NT2/D1 (cell line): ENCODE data around the gene EFNB1.

Experiments
- DNase-seq: peaks from one replicate; pipeline ENCODE4 v3.0.0-alpha.2; 2011; ENCODE audit warnings: low read depth, low spot score
- H3K27me3 ChIP-seq: 2 replicates; pipeline ENCODE4 v1.6.0; 2011; ENCODE audit warnings: mild to moderate bottlenecking; ENCODE audit not compliant: insufficient read length, insufficient read depth
- H3K36me3 ChIP-seq: 2 replicates; pipeline ENCODE4 v1.6.1; 2011; ENCODE audit warnings: mild to moderate bottlenecking, low read length, mixed read lengths; ENCODE audit not compliant: insufficient read depth, insufficient read length
- H3K4me1 ChIP-seq: 2 replicates; pipeline ENCODE4 v1.5.1; 2011; ENCODE audit not compliant: insufficient read depth, insufficient read length
- H3K4me3 ChIP-seq: 2 replicates; pipeline ENCODE4 v1.5.1; 2011; ENCODE audit warnings: low read depth; ENCODE audit not compliant: insufficient read length
- H3K9ac ChIP-seq: 2 replicates; pipeline ENCODE4 v1.6.0; 2011; ENCODE audit warnings: low read depth; ENCODE audit not compliant: insufficient read length
- H3K9me3 ChIP-seq: 2 replicates; pipeline ENCODE4 v1.5.1; 2011; ENCODE audit warnings: mild to moderate bottlenecking, low read length; ENCODE audit not compliant: insufficient read depth
- SUZ12 ChIP-seq: IDR thresholded peaks from 2 replicates; pipeline ENCODE4 v1.6.1; 2011; ENCODE audit not compliant: insufficient read length, insufficient read depth; ENCODE audit errors: extremely low read depth
- YY1 ChIP-seq: IDR thresholded peaks from 2 replicates; pipeline ENCODE4 v1.6.1; 2011; ENCODE audit not compliant: insufficient read length, insufficient read depth
- ZNF274 ChIP-seq: IDR thresholded peaks from 2 replicates; pipeline ENCODE4 v1.6.1; 2011; ENCODE audit warnings: mild to moderate bottlenecking, low read depth, low read length

EFNB1 gene

GRCh38 chrX:68848189-68848940 lies 19.5 kb downstream of the EFNB1 start:
- Histone ChIP-seq H3K4me1 (peaks cover 22% of the 10 kb centered on the region), H3K27me3 (no peaks in the 10 kb centered on the region), H3K9ac (no peak overlapping the region), H3K4me3 (no peak overlapping the region), H3K9me3 (no peaks in the 10 kb centered on the region), H3K36me3 (peaks cover 16% of the 10 kb centered on the region)
- no peak for DNase-seq
- no peak for TF ChIP-seq ZNF274
- TF ChIP-seq YY1, result no peak
- TF ChIP-seq SUZ12, result no peak

DNA sequence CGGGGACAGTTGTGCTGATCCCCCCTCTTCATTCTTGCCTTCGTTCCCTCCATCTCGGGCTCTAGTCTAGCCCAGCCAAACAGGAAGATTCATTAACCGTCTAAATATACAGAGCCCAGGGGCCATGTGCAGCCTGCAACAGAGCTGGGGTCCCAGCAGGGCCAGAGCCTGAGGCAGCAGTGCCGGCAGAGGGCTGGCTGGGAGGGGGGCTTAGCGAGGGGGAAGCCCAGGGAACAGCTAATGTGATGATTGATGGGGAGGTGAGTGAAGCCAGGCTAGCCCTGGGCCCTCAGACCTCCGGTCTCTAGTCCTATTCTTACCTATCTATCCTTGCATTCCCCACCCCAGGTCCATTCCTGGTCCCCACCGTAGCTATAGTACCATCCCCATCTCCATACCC lies 22.3 kb downstream of the EFNB1 start:
- TF ChIP-seq SUZ12 (no peak), ZNF274 (no peak), YY1 (no peak)
- Histone ChIP-seq H3K9me3 (no peaks in the 10 kb centered on the region), H3K4me1 (peaks cover 25% of the 10 kb centered on the region), H3K27me3 (no peaks in the 10 kb centered on the region), H3K36me3 (no peaks in the 10 kb centered on the region), H3K4me3 (no peak overlapping the region), H3K9ac (peak overlapping the region; percentile 37)
- DNase-seq, result no peak

- no peaks in the 10 kb centered on the region for H3K36me3 ChIP-seq
- no peaks in the 10 kb centered on the region for H3K27me3 ChIP-seq
These were observed 23.2 kb downstream of the EFNB1 start for GRCh38 chrX:68852046-68852445.

GRCh38 chrX:68853665-68854251 lies 24.9 kb downstream of the EFNB1 start:
- no peak for TF ChIP-seq ZNF274
- TF ChIP-seq SUZ12, result no peak
- TF ChIP-seq YY1, result no peak
- Histone ChIP-seq H3K4me3 (no peak overlapping the region), H3K36me3 (no peaks in the 10 kb centered on the region), H3K9me3 (no peaks in the 10 kb centered on the region), H3K9ac (no peak overlapping the region), H3K4me1 (peaks cover 23% of the 10 kb centered on the region), H3K27me3 (no peaks in the 10 kb centered on the region)
- DNase-seq, result peak; percentile 80

More at GRCh38 chrX:68852046-68852445, 23.2 kb downstream of the EFNB1 start:
- no peak overlapping the region for H3K4me3 ChIP-seq
- H3K4me1 ChIP-seq, result peaks cover 24% of the 10 kb centered on the region
- no peaks in the 10 kb centered on the region for H3K9me3 ChIP-seq
- DNase-seq, result no peak
- H3K9ac ChIP-seq, result no peak overlapping the region
- TF ChIP-seq ZNF274 (no peak), SUZ12 (no peak), YY1 (no peak)

DNA sequence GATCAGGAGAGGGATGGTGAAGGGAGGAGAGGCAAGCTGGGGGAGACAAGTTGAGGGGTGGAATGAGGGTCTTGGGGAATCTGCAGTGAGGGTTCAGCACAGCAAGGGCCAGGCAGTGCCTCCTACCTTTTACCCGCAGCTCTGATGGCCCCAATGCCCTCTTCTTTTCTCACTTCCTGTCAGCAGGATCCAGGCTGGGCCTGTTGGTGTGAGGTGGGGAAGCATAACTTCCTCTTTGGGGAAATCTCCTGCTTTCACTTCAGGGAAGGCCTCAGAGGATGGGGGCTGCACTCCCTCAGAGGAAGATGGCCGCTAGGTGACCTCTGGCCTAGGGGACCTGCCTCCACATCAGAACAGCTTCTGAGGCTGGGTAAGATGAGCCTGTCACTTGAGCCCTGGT lies 36.5 kb downstream of the EFNB1 start:
- no peak for DNase-seq
- peaks cover 4% of the 10 kb centered on the region for H3K4me1 ChIP-seq
- H3K36me3 ChIP-seq, result no peaks in the 10 kb centered on the region
- no peak overlapping the region for H3K9ac ChIP-seq
- no peaks in the 10 kb centered on the region for H3K9me3 ChIP-seq
- TF ChIP-seq SUZ12 (no peak), ZNF274 (no peak), YY1 (no peak)
- H3K4me3 ChIP-seq, result no peak overlapping the region
- no peaks in the 10 kb centered on the region for H3K27me3 ChIP-seq

DNA sequence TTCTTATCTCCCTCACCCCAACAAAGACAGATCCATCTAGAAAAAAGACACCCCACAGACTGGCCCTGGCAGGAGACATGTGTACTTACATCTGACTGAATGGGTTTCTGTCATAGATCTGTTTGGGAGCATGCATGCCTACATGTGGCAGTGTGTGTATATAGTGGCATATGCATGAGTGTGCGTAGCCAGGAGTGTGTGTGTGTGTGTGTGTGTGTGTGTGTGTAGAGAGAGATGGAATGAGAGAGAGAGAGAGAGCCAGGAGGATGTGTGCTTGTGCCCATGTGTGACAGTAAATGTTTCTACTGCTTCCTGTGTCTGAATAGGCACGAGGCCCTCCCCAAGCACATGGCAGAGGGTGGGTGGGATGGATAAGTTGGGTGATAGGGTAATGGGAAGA lies 37.1 kb downstream of the EFNB1 start:
- Histone ChIP-seq H3K36me3 (no peaks in the 10 kb centered on the region), H3K4me3 (no peak overlapping the region), H3K9me3 (no peaks in the 10 kb centered on the region), H3K9ac (no peak overlapping the region), H3K4me1 (peaks cover 4% of the 10 kb centered on the region), H3K27me3 (no peaks in the 10 kb centered on the region)
- no peak for TF ChIP-seq SUZ12
- no peak for TF ChIP-seq YY1
- TF ChIP-seq ZNF274, result no peak
- DNase-seq, result no peak

- Histone ChIP-seq H3K9ac (no peak overlapping the region), H3K36me3 (no peaks in the 10 kb centered on the region), H3K27me3 (no peaks in the 10 kb centered on the region), H3K4me3 (no peak overlapping the region), H3K9me3 (no peaks in the 10 kb centered on the region), H3K4me1 (peaks cover 7% of the 10 kb centered on the region)
- no peak for DNase-seq
- no peak for TF ChIP-seq SUZ12
- no peak for TF ChIP-seq ZNF274
- no peak for TF ChIP-seq YY1
These were observed 38.8 kb downstream of the EFNB1 start for GRCh38 chrX:68867458-68868112.
